Superior temporal gyrus (tissue), 1 donor: Measurements from ENCODE around the gene SLC25A51.

Experiments used
- DNase-seq: peaks from one replicate; pipeline ENCODE4 v3.0.0-alpha.2; 2016; ENCODE audit errors: extremely low spot score

The SLC25A51 gene

DNA sequence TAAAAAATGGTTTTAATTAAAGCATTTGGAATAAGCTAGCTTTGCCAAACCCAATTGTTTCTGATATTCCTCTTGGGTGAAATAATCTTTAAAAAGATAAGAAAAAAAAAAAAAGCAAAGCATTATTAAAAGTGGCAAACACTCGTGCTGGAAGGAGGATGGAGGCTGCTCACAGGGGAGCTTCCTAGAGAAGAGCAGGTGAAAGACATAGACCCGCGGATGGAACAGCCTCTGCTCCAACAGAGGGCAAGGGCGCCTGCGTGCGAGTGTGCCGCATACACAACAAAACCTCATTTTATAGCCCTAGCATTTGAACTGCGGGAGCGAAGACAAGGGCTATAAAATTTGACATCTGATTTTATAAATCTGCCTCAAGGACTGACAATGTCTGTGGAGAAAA is 33.4 kb upstream of the SLC25A51 start:
- DNase-seq: no peak

DNA sequence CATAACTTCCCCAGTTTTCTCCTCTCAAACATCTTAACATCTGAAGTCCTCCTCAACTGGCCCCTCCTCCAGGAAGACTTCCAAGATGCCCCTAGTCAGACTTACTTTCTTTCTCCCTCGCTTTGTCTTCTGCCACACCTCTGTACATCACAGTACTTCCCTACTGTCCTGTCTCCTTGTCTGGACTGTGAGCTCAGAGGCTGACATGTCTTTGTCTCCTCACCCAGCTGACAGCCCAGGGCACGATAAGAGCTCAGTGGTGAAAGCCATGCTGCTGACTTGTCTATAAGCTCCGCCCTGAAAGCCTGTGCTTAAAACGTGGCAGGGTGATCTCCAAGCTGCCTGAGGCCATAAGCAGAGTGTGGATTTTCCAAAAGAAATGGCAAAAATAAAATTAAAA is 33.0 kb upstream of the SLC25A51 start:
- no peak for DNase-seq

DNA sequence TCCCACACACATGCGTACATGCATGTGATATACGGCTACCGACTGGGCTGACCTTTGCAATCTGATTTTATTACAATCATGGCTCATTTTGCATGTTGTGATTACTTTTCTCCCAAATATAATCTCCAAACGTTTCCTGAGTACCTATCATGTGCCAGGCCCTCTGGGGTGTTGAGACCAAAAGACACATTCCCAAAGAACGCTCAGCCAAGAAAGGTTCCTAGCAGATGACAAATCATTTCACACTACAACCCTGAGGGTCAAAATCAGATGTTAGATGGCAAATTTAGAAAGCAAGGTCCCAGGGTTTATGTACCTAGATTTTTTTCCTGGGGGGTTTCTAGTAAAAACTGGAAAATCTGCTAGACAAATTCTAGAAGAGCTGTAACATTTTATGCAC is 32.4 kb upstream of the SLC25A51 start:
- DNase-seq: no peak

- no peak for DNase-seq
Observed at GRCh38 chr9:37935096-37935495, 31.2 kb upstream of the SLC25A51 start.

DNA sequence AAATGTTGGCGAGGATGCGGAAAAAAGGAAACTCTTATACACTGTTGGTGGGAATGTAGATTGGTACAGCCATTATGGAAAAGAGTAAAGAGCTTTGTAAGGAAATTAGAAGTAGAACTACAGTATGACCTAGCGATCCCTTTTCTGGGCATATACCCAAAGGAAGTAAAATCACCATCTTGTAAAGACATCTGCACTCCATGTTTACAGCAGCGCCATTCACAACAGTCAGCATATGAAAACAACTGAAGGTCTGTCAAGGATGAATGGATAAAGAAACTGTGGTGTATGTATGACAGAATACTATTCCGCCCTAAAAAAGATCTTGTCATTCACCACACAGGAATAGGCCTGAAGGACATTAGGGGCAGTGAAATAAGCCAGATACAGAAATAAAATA is 27.7 kb upstream of the SLC25A51 start:
- DNase-seq: no peak

DNA sequence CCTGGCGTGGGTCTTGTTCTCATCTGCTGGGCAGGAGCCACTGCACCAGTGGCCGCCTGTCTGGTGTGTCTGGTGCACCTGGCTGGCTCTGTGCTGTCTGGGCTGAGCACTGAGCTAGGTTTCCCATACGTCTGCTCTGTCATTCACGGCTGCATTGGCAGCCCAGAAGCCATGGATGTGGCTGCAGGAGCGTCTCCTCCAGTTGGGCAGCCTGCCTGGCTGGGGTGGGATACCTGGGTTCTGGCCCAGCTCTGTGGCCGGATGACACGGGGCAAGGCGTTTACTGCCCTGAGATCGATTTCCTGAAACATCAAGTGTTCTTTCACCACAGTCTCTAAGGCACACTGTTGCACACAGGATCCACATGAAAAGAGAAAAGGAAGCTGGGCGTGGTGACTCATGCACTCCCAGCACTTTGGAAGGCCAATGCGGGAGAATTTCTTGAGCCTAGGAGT is 25.5 kb upstream of the SLC25A51 start:
- no peak for DNase-seq

DNA sequence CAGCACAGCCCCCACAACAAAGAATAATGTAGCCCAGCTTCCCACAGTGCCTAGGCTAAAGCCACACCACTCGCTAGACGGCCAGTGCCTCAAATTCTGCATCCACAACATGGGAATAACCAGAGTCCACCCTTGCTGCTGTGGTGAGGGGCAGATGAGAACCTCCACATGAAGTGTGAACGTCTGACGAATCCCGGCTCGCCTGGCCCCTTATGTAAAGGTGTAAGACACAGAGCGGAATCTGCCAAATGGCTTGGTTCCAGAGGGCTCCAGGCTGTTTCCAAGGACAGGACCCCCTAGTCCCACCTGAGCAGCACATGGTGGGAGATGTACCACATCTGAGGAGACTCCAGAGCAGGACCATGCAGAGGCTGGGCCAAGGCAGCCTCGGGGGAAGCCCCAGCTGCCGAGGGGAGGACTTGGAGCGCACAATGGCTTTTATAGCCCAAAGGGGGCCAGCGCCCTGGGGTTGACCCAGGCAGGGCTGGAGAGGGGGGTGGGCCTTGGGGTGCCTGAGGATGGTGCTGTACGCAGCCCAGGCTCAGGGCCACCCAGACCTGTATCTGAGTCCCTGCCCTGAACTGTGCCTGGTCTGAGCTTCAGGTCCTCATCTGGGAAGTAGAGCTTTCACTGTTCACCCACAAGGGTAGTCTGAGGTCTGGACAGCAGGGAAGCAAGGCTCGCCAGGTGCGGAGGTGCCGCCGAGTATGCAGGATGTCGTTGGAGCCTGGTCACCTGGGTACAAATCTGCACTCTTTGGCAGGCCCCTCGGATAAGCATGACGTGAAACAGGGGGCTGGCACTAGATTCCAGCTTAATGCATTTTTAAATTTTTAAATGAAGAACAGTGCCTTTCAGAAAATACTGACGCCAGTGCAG is 24.9 kb upstream of the SLC25A51 start:
- DNase-seq: no peak

GRCh38 chr9:37927601-37928551 is 23.9 kb upstream of the SLC25A51 start:
- DNase-seq: no peak

DNA sequence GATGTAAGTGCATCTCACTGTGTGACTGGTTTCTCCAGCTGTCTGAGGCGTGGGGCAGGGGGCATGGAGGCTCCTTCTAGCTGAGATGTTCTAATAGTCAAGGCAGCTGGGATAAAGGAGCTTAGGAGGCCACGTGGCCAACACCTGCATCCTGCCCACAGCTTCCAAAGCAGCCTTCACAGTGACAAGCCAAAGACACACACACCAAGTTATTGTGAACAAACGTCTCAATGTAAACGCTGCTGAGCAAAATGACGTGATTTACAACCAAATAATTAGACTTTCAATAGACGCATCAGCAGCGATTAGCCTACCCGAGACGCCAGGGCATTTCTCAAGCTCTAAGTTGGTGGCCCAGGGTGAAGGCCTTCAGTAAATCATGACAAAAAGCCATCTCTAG is 23.2 kb upstream of the SLC25A51 start:
- no peak for DNase-seq

GRCh38 chr9:37926737-37927118 is 22.8 kb upstream of the SLC25A51 start:
- DNase-seq: no peak

GRCh38 chr9:37925786-37926736 is 22.1 kb upstream of the SLC25A51 start:
- no peak for DNase-seq

DNA sequence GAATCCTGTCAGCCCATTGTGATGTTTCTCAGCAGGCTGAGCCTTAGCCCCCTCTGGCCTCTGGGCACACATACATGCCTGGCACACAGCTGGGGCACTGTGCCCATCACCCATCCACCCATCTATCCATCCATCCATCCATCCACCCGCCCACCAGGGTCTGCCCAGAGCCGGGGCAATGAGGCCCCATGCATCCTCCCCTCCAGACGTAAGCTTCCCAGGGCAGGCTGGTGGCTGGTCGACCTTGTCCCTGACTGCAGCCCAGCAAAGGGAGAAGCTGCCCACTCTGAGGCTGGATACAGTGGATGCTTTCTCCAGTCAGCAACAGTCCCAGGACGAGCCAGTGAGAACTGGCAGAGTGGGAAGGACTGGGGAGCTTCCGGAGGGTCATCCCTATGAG is 21.1 kb upstream of the SLC25A51 start:
- no peak for DNase-seq

- DNase-seq: no peak
Observed at GRCh38 chr9:37924538-37924937, 20.6 kb upstream of the SLC25A51 start.

DNA sequence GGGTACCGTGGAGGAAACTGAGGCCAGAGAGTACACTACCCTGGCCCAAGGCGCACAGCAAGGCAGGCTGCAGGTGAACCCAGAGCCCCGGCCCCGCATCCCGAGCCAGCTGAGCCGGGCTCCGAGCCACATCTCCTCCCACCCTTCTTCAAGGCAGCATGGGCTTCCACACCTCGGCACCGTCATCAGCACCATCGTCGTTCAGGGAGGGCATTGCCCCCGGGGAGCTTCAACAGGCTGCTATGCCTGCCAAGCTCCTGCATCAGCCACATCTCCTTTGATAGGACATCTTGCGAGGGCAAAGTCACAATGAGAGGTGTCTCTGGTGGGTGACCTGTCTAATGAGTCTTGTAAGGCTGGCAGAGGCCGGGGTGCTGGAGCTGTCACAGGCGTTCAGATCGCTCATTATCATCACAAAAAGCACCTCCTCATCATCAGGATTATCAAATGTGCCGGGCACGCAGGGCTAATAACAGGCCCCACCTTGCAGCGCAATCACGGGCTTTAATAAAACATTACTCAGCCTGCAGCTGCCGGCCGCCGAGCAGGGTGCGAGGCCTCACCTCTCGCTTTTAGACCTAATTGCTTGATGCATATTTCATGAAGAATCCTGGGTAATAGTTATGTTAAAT is 20.0 kb upstream of the SLC25A51 start:
- DNase-seq: no peak

GRCh38 chr9:37923118-37923795 is 19.3 kb upstream of the SLC25A51 start:
- DNase-seq: no peak

GRCh38 chr9:37922363-37923117 is 18.6 kb upstream of the SLC25A51 start:
- no peak for DNase-seq

- no peak for DNase-seq
Observed at GRCh38 chr9:37921546-37922300, 17.8 kb upstream of the SLC25A51 start.

DNA sequence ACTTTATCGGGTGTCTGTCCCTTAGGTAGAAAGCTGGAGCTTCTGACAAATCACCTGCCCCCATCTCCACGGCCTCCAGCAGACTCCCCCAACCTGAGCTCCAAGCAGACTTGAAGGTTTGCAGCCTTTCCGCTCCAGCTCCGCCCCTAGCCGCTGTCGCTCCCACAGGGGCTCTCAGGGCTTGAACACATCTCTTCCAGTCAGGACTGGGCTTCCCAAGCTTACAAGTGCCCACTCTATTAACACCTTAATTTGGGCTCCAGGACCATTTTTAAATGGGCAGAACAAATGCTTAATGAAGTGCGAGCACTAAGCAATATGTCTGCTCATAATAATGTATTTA is 17.2 kb upstream of the SLC25A51 start:
- DNase-seq: no peak
